Measurements from ENCODE around the gene ODAM.
"Not testable (repeated sequence)": the region's sequence is repeated elsewhere in the genome, so short reads cannot be mapped to it uniquely, and the experiment has no call there.

ODAM gene, protein sequence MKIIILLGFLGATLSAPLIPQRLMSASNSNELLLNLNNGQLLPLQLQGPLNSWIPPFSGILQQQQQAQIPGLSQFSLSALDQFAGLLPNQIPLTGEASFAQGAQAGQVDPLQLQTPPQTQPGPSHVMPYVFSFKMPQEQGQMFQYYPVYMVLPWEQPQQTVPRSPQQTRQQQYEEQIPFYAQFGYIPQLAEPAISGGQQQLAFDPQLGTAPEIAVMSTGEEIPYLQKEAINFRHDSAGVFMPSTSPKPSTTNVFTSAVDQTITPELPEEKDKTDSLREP

DNA sequence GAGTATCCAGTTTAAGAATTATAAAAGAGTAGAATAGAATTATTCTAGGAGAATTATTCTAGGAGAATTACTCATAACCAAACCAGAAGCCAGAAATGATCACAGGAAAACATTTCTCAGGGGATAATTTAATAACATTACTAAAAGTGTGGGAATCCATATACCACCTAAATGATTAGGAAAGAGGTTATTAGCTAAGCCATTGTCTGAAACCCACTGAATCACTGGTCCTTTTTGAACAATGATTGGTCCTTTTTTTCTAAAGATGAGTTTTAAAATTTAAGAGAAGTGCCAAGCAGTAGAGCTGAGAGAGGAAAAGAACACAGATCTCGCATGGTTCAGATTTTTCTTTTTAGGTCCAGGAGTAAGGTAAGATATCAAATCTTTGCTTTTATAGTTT is at the start of gene ODAM:
ODAM (plus strand) TSS at position 301 of the 400 bp plus-strand sequence. CDS start 819 bp downstream, outside the sequence.
- DNase-seq (ENCODE audit: low read depth in 2 of 2), result no peak

DNA sequence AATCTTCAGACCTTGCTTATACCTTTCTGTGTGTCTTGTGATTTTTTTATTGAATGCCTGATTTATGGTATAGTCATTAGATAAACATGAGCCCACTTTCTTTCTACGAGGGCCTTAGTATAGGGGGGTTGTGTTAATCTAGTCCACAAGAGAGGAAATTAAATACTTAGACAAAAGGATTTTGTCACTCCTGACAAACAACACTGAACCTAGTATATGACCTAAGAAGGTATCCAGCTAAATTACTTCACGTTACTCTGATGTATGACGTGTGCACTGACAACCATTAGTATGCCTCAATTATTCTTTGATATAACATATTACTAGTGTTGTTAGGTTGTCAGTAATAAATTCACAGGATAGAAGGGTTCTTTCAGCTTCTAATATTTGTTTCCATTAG is 44.3 kb upstream of the ODAM start:
- no peak for DNase-seq (ENCODE audit: low read depth in 2 of 2)

DNA sequence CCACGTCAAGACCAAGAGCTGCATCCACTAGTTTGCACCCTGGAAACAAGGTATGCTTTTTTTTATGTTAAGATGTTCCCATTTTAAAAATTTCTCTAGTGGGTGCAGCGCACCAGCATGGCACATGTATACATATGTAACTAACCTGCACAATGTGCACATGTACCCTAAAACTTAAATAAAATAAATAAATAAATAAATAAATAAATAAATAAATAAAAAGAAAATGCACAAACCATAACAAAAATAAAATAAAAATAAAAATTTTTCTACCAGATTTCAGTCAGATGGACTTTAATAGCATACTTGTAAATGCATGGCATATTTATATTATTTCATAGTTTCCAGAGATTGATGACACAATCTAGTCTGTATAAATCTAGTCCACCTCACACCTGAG is 43.4 kb upstream of the ODAM start:
- no peak for DNase-seq (ENCODE audit: low read depth in 2 of 2)

DNA sequence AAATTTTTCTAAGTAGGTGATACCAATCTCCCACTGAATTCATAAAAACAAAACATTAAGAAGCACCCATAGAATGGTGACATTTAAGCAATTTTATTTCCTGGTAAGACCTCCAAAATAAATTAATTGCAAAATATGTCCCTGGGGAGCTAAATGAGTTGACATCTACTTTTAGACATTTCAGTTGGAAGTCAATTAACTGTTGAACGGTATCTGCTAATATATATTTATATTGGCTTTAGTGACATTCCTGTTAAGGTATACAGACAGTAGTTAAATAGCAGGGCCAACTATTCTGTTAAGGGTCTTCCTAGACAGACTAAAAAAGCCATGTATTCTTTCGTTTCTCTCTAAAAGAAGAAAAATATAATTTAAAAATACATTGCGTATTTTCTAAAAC is 41.6 kb upstream of the ODAM start, which contains the start of gene PRR27:
PRR27 (plus strand) TSS at position 301 of the 400 bp plus-strand sequence. CDS start 139 bp downstream, outside the sequence.
- no peak for DNase-seq (ENCODE audit: low read depth in 2 of 2)

DNA sequence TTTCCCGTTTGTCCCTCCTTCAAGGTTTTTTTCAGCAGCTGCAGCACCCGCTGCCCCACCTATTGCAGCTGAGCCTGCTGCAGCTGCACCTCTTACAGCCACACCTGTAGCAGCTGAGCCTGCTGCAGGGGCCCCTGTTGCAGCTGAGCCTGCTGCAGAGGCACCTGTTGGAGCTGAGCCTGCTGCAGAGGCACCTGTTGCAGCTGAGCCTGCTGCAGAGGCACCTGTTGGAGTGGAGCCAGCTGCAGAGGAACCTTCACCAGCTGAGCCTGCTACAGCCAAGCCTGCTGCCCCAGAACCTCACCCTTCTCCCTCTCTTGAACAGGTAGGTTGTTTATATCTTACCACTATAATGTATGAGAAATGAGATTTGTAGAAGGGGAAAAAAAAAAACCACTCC is 36.9 kb upstream of the ODAM start:
- DNase-seq (ENCODE audit: low read depth in 2 of 2), result no peak

DNA sequence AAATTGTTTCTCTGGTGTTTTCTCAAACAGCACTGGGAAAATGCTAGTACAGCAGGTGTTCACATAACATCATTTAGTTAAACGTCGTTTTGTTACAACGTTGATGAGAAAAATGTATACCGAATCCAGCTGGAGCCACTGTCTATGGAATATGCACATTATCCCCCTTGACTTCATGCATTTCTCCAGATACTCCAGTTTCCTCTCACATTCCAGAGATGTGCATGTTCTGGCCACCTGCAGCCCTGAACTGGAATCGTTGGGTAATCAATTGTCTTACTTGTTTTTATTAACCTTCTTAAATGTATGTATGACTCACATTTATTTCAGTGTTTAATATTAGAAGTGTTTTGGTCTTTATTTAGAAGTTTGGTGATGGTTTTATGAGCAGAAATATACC is 18.4 kb upstream of the ODAM start:
- DNase-seq (ENCODE audit: low read depth in 2 of 2), result no peak

DNA sequence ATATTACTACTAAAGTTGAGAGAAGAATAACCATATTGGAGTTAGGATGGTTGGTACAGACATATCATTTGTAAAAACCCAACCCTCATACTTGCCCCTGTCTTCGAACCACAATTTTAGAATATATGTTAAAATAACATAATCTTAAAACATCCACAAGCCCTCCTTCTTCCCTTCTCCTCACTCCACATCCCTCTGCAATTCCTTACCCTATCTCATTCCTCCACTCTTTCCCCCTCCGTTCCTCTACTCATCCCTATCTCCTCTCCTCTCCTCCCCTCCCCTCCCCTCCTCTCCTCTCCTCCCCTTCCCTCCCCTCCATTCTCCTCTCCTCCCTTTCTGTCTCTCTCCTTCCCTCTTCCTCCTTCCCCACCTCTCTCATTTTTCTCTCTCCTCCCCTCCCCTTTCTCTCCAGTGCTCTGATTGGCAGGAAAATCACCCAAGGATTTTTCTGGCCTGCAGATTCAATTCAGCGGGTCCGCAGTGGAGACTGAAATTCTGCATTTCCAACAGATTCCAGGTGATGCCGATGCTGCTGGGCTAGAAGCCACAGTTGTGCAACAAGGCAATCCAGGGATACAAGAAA is 17.4 kb upstream of the ODAM start:
- no peak for DNase-seq (ENCODE audit: low read depth in 2 of 2)

DNA sequence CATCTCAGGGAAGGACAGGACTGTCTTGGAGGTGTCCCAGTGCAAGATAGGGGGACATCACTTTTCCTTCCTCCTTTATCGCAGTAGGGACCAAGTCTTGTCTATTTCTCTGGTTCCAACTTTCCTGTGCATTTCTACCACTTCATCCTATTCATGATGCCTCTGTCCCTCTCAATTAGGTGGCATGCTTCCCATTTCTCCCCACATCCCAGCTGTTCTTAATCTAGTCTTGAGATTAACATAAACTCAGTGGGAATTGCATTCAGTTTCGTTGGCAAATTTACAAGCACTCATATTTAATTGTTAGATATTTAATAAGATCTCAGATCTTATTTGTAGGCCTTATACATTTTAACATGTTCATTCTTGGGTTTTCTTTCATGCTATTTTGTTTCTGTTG is 15.7 kb upstream of the ODAM start:
- no peak for DNase-seq (ENCODE audit: low read depth in 2 of 2)

DNA sequence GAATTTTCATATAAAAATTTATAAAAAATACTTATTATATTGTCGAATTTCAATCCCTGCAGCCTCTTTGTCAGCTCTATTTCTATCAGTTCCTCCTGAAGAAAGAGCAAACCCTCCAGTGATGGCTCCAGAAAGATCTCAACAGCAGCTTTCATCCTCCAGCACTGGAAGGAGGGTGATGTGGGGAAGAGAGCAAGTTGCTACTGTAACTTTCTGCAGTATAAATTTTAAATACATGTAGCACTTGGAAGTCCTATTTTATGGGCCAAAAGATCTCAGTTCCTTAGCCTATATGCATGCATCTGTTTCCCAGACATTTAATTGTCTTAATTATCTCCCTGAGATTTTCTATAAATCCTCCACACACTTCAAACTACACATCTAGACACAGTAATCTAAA is 13.7 kb upstream of the ODAM start:
- no peak for DNase-seq (ENCODE audit: low read depth in 2 of 2)

DNA sequence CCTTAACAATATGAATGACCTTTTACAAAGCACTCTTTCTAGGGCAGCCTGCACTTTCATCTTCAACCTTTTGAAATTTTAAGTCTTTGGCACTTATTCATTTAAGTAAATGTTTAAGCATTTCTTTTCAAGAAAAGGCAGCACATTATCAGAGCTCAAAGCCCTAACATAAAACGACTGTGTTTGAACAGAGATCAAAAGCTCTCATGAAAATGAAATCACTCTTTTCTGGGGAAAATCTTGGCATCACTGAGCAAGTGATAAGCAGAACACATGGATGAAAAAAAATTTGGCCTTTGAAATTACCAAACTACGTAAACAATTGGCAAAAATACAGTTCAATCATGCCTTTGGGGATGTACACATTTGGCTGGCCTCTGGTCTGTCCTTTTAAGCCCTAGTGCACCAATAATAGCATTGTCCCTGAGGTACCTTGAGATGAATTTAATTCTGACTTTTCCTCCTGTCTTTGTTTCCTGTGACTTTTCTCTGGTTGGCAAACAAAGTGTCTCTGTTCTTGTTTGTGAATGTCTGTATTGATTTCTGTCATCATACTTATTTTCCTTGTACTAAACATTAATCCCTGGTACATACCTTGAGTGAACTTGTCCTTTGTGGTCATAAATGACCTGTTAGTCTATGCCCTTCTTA is 12.9 kb upstream of the ODAM start:
- DNase-seq (ENCODE audit: low read depth in 2 of 2), result no peak

DNA sequence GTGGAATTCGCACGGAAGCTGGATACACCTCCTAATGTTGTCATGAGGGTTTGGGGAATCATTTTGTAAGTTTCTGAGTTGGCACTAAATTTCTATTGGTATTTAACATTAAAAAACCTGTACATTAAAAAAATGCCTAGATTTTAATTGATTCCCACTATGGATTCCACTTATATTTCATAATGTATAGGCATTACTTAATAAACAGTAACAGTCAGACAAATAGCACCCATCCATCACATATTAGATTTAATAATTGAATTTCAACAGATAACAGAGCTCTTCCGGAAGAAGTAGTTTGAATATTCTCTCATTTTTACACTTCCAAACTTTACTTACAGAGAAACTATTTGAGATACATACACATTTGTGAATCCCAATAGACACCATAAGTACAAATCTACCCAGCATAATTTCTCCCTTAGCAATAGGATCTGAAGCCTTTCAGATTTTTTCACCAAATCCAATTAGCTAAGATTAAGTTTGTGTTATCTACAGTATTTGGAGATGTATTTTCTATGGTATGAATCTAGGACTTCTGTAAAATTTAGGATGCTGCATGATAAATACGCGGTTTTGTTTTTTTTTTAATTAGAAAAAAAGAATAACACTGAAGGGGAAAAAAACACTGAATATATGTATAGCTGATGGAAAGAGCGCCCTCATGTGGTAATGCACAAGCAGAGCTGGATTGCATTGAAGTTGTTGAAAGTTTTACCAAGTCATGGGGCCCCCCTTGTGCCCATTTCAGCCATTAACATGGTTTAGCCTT is 12.2 kb upstream of the ODAM start:
- peak in 1 of 2 donors; percentile 1 for DNase-seq (ENCODE audit: low read depth in 2 of 2)

DNA sequence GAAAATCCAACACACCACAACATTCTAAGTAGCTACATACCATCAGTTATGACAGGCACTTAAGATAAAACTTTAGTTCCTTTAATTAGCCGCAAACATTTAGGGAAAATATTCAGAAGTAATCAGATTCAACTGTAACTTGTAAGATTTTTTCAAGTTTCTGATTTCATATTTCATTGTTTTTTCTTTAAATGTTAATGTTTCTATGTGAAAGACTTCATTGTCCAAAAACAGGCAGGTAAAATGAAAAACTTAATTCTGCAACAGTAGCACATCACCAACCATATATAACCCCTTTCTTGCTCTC is 11.6 kb upstream of the ODAM start:
- DNase-seq (ENCODE audit: low read depth in 2 of 2), result no peak

DNA sequence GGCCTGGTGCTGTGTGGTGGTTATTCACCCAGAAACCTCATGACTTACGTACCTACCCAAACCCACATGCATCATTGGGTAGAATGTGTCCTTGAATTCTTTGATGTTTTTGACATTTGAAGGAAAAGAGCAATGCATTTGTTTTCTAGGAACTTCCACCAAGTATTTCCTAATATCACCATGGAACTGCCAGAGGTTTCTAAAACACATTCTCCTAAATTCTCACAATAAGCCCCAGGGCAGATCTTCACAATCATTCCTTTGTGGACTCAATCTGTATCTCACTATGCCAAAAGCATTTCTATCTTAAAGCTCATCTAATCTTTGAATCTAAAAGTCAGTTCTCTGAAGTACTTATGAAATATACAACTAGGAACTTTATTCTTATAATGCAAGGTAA is 8.3 kb upstream of the ODAM start:
- DNase-seq (ENCODE audit: low read depth in 2 of 2), result no peak

DNA sequence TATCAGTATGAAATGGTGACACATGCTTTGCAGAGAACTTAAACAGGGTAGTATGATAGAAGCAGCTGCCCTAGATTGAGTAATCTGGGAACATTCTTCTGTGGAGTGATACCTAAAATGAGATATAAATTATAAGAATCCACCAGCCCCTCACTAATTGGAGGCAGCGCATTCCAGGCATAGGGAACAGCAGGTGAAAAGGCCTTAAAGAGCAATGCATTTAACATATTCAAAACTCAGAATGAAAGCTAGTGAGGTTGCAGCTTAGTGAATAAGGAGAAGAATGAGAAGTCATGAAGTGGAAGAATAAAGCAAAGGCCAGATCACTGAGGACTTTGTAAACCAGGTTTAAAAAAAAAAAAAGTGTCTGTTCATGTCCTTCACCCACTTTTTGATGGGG is 4.9 kb upstream of the ODAM start:
- no peak for DNase-seq (ENCODE audit: low read depth in 2 of 2)

DNA sequence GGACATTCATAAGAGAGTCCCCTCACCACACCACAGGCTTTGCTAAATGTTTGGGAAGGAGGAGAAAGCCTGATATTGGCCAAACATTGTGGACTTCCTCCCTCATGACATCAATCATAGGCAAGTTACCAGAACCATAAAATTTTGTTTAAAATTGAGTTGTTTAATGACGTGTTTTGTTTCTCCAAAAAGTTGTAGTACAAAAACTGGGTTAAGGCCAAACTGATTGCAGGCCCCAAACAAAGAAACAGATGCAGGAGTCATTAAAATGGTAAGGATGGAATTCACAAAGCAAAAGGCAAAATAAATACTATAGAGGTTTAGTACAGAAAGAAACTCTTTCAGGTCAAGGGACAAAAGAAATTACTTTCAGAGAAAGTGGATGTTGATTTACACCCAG is 3.9 kb upstream of the ODAM start:
- no peak for DNase-seq (ENCODE audit: low read depth in 2 of 2)

DNA sequence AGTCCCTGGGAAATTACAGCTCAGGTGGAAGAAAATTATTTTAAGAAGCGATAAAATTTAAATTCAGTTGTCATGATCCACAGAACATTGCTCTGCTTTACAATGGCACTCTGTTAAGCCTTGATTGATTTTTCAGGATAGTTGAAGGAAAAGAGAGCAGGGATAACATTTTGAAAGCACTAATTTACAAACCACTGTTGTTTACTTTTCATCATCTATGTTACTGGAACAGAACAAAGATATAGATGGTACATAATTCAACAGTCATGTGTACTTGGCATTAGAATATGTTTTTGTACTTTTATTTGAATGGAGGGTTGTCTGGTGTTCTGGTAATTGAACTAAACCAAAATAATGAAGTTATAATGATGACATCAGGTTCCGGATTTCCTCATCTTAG is 2.6 kb upstream of the ODAM start:
- DNase-seq (ENCODE audit: low read depth in 2 of 2), result no peak

DNA sequence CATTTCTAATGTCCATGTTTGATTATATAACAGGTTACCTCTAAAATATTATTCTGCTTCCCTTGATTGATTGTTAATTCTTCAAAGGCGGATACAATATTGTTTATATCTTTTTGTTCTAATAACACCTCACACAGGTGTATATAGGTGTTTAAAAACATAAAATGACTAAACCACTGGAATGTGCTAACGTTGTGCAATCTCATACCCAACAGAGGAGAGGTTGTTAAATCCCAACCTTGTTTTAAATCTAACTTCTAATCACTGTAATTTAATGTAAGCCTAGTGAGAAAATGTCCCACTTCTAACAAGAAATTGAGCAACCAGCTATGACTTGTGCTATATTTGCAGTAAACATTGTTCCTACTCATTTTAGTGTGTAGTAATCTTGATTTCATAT is 1.3 kb downstream of the ODAM start:
- no peak for DNase-seq (ENCODE audit: low read depth in 2 of 2)

DNA sequence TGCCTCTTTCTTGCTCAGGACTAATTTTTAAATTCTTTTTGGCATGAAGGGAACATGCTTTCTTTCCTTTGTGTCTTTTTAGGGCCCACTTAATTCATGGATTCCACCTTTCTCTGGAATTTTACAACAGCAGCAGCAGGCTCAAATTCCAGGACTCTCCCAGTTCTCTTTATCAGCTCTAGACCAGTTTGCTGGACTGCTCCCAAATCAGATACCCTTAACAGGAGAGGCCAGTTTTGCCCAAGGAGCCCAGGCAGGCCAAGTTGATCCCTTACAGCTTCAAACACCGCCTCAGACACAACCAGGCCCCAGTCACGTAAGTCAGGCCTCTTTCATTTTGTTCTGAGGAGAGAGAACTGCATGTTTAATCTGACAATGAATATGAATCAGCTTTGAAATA is 2.3 kb downstream of the ODAM start:
- no peak for DNase-seq (ENCODE audit: low read depth in 2 of 2)

DNA sequence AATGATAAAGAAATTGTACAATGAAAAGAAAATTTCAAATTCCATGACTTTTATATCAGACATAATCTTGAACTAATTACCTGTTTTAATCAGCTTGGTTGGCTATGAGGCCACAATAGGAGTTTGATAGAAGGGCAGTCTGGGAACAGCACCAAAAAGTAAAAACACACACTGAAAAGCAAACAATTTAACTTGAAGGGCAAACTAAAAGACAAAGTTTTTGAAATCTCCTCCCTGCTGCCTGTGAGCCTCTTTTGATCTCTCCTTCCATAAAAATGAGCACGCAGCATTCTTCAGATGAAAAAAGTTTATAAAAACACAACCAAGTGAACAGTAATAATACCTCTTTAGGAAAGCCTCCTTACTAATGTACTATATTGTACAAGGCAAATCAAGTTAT is 8.1 kb downstream of the ODAM start:
- DNase-seq (ENCODE audit: low read depth in 2 of 2), result no peak

DNA sequence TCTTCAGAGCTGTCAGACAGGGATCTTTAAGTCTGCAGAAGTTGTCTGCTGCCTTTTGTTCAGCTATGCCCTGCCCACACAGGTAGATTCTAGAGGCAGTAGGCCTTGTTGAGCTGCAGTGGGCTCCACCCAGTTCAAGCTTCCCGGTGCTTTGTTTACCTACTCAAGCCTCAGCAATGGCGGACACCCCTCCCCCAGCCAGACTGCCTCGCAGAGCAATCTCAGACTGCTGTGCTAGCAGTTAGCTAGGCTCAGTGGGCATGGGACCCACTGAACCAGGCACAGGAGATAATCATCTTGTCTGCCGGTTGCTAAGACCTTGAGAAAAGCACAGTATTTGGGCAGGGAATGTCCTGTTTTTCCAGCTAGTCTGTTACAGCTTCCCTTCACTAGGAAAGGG is 17.2 kb downstream of the ODAM start:
- not testable (repeated sequence) for DNase-seq (ENCODE audit: low read depth in 2 of 2)

DNA sequence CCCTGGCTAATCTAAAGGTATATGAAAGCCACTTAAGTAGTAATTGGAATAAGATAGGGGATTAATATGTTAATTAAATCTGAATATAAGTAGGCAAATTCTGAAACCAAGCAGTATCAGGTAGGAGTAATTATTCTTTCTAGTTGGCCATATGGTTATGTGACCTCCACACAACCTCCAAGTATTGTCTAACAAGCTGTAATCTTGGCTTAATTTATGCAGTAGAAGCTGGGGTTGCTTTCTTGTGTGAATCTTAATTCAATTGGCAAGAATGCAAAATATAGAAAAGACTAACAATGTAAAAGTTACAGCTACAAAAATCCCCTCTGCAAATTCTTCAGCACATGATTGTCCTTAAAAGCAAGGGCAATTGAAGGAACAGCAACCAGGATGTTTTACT is 20.6 kb downstream of the ODAM start:
- DNase-seq (ENCODE audit: low read depth in 2 of 2), result not testable (repeated sequence)

DNA sequence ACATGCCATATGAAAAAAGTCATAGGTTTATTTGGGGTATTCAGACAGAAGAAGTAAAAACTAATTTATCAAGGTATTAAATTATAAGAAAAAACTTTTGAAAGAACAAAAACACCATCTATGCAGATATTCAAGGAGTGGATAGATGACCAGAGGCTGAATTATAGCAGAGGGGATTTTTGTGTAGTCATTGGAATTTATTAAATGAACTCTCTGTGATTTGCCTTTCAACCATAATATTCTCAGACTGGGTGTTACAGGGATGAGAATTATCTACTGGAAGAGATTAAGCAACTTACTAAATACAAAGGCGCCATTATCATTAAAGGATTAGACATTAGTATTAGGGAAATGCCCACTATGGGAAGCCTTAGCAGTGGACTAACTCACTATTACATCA is 21.0 kb downstream of the ODAM start:
- not testable (repeated sequence) for DNase-seq (ENCODE audit: low read depth in 2 of 2)

DNA sequence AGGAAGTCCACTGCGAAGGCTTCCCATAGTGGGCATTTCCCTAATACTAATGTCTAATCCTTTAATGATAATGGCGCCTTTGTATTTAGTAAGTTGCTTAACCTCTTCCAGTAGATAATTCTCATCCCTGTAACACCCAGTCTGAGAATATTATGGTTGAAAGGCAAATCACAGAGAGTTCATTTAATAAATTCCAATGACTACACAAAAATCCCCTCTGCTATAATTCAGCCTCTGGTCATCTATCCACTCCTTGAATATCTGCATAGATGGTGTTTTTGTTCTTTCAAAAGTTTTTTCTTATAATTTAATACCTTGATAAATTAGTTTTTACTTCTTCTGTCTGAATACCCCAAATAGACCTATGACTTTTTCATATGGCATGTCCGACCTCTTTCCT is 25.9 kb downstream of the ODAM start:
- not testable (repeated sequence) for DNase-seq (ENCODE audit: low read depth in 2 of 2)

Measured in stimulated activated CD8-positive, alpha-beta memory T cell treated with anti-CD3 and anti-CD28 coated beads, Interleukin-2, amount 100 ng/mL, for 48 hours (primary cell).